Pancreas (tissue), 10 donors: ENCODE data around the gene AMZ1. TPM values are rescaled to one million over a fixed set of nuclear protein-coding genes. Genes with fewer than 3 reads are reported as not detected.
"Not testable (repeated sequence)": the region's sequence is repeated elsewhere in the genome, so short reads cannot be mapped to it uniquely, and the experiment has no call there.

Experiments
- ATAC-seq, 4 donors: fragments of 200-7000 bp; cut with Tn5 transposase; one replicate each; pipeline versions ENCODE4 v1.8.0 to v1.9.1; 2020; ENCODE audit warnings: mild to moderate bottlenecking in 4 of 4, moderate library complexity in 4 of 4
- DNase-seq, 6 donors: peaks; one replicate each; pipeline ENCODE4 v3.0.0-alpha.2; 2020
- FAIRE-seq: peaks from 2 replicates; lab custom pipeline; 2012; peaks lifted over from hg19 to GRCh38; lab: Jason Lieb, UNC
- H3K27ac ChIP-seq, 4 donors: fragments of 200-600 bp; sonication (generic); 1 replicate in 3 of 4; 2 replicates in 1 of 4; pipeline versions ENCODE4 v1.5.0 to v1.8.0; 2020
- H3K27me3 ChIP-seq, 4 donors: fragments of 200-600 bp; one replicate each; pipeline ENCODE4 v1.8.0; 2021
- H3K36me3 ChIP-seq, 3 donors: fragments of 200-600 bp; sonication (generic) in 1 of 3; one replicate each; pipeline versions ENCODE4 v1.5.0 to v1.8.0; 2020 to 2021
- H3K4me1 ChIP-seq, 3 donors: fragments of 200-600 bp; one replicate each; pipeline ENCODE4 v1.8.0; 2021
- H3K4me3 ChIP-seq, 4 donors: fragments of 200-600 bp; sonication (generic) in 2 of 4; one replicate each; pipeline versions ENCODE4 v1.5.0 to v1.8.0; 2020 to 2021
- H3K9me3 ChIP-seq, 4 donors: fragments of 200-600 bp; one replicate each; pipeline ENCODE4 v1.8.0; 2021
- WGBS, 2 donors: extraction: QIAGEN DNeasy Blood & Tissue Kit; methylation state at CpG; one replicate each; pipeline ENCODE4 v1.1.7; 2013; 5-methylcytosine and 5-hydroxymethylcytosine counted together
- intact Hi-C, 3 donors: fragments of 100-400 bp; cut with DNase I; formaldehyde crosslinking; loops; one replicate each; pipeline versions ENCODE4 v1.11.1 to v1.14.2; 2022
- polyA plus RNA-seq, 2 donors: library from polyadenylated mRNA; stranded (reverse); fragments of 200-250 nt; gene quantifications; one replicate each; pipeline ENCODE4 v1.2.3, GENCODE V29; 2013
- total RNA-seq, 6 donors: library from RNA; stranded (reverse); fragmentation: NEBNext Ultra II Directional in 4 of 6; extraction: Animal tissue kit (Norgen Biotek cat#: 25700) in 4 of 6; gene quantifications; one replicate each; pipeline versions ENCODE4 v1.2.1 to v1.2.4, GENCODE V29; 2021 to 2023
- TF ChIP-seq, protein P1 (sequence below), 4 donors: fragments of 200-600 bp; sonication (generic) in 3 of 4; IDR thresholded peaks; one replicate each; pipeline versions ENCODE4 v1.5.0 to v1.8.0; 2021; ENCODE audit warnings: antibody characterized with exemption in 4 of 4
- donor health status: healthy with polysubstance abuse.
- donor health status: DM: no; HTN: no; CAD: no; lungs with moderate emphysema.
- donor health status: DM: no; HTN: no; CAD: no.
- donor health status: control.
- donor health status: control.
- donor health status: Bipolar disorder and iron deficiency.
- donor health status: DM: yes; HTN: yes; CAD: no.
- donor health status: DM: no; HTN: no; CAD: no.
- donor health status: DM: no; HTN: no; CAD: no.
- donor health status: DM: yes; HTN: yes; CAD: no.

The AMZ1 gene
- total and polyA plus RNA-seq, 8 donors, result 0.04 to 0.19 (median 0.05) TPM; not detected in 5

DNA sequence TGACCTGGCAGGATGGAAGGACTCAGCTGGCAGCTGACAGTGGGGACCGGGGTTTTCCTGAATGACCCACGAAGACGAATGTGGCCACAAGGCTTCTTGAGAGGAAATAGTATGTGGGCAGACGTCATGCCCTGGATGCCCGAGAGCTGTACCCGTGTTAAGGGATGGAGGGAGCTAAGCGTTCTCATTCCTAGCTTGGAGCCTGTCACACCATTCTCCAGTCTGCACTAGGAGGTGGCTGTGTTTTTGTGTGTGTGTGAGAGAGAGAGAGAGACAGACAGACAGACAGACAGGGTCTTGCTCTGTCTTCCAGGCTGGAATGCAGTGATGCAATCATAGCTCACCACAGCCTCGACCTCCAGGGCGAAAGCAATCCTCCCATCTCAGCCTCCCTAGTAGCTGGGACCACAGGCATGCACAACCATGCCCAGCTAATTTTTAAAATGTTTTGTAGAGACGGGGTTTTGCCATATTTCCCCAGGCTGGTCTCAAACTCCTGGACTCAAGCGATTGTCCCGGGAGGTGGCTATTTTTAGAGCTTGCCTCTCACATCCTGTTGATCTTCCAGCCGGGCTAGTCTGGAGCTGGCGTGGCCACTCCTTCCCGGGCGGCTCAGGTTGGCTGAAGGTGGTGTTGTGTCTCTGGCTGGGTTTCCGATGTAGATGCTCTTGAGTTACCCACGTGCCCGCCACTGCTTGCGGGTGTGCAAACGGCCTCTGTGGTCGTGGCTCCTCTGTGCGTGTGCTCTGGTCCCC, 2.1 kb downstream of the AMZ1 start:
- no peaks in the 10 kb centered on the region for H3K9me3 ChIP-seq
- TF ChIP-seq, protein P1, sequence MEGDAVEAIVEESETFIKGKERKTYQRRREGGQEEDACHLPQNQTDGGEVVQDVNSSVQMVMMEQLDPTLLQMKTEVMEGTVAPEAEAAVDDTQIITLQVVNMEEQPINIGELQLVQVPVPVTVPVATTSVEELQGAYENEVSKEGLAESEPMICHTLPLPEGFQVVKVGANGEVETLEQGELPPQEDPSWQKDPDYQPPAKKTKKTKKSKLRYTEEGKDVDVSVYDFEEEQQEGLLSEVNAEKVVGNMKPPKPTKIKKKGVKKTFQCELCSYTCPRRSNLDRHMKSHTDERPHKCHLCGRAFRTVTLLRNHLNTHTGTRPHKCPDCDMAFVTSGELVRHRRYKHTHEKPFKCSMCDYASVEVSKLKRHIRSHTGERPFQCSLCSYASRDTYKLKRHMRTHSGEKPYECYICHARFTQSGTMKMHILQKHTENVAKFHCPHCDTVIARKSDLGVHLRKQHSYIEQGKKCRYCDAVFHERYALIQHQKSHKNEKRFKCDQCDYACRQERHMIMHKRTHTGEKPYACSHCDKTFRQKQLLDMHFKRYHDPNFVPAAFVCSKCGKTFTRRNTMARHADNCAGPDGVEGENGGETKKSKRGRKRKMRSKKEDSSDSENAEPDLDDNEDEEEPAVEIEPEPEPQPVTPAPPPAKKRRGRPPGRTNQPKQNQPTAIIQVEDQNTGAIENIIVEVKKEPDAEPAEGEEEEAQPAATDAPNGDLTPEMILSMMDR (IDR thresholded peaks at IDR 0.05), result no peak
- no peaks in the 10 kb centered on the region for H3K36me3 ChIP-seq
- 61 to 68% methylated on average over 23 of the region's 23 CpGs for WGBS, 2 donors
- H3K27me3 ChIP-seq, result peaks cover 0 to 16% (median 0%) of the 10 kb centered on the region in 4 donors
- no peak overlapping the region for H3K27ac ChIP-seq
- intact Hi-C loops, result loop anchor here in 2 of 3 donors (10.0 kb wide), 2 partner anchors 215 to 235 kb away; partner anchors contain the start of gene GRIFIN (in 1 of the 2)
- DNase-seq (no peak), ATAC-seq (no peak), FAIRE-seq (no peak)
- no peak overlapping the region for H3K4me3 ChIP-seq
- peaks cover 0 to 3% (median 0%) of the 10 kb centered on the region in 3 donors for H3K4me1 ChIP-seq

DNA sequence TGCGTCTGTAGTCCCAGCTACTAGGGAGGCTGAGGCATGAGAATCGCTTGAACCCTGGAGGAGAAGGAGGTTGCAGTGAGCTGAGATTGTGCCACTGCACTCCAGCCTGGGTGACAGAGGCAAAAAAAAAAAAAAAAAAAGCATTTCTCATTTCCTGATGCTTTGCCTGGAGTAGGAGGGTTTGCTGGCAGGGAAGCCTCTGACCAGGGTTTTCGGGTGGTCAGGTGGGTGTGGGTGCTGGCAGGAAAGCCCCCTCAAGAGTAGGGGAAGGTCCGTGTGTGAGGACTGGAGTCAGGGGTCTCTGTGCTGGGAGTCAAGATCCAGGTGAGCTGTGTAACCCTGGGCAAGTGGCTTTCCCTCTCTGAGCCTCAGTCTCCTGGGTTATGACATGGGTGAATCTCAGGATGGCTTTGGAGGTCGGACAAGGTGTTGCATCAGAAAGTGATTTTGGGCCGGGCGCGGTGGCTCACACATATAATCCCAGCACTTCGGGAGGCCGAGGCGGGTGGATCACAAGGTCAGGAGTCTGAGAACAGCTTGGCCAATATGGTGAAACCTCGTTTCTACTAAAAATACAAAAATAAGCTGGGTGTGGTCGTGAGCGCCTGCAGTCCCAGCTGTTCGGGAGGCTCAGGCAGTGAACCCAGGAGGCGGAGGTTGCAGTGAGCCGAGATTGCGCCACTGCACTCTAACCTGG, 3.2 kb downstream of the AMZ1 start:
- DNase-seq, result no peak
- no peaks in the 10 kb centered on the region for H3K9me3 ChIP-seq
- intact Hi-C loops, result no loop called here
- ATAC-seq, result no peak
- no peaks in the 10 kb centered on the region for H3K36me3 ChIP-seq
- no peak overlapping the region for H3K27ac ChIP-seq
- H3K27me3 ChIP-seq, result peaks cover 0 to 12% (median 0%) of the 10 kb centered on the region in 4 donors
- 76 to 83% methylated on average over 18 of the region's 18 CpGs for WGBS, 2 donors
- TF ChIP-seq, protein P1 (IDR thresholded peaks at IDR 0.05), result no peak
- peaks cover 0 to 3% (median 0%) of the 10 kb centered on the region in 3 donors for H3K4me1 ChIP-seq
- H3K4me3 ChIP-seq, result no peak overlapping the region
- FAIRE-seq, result no peak

DNA sequence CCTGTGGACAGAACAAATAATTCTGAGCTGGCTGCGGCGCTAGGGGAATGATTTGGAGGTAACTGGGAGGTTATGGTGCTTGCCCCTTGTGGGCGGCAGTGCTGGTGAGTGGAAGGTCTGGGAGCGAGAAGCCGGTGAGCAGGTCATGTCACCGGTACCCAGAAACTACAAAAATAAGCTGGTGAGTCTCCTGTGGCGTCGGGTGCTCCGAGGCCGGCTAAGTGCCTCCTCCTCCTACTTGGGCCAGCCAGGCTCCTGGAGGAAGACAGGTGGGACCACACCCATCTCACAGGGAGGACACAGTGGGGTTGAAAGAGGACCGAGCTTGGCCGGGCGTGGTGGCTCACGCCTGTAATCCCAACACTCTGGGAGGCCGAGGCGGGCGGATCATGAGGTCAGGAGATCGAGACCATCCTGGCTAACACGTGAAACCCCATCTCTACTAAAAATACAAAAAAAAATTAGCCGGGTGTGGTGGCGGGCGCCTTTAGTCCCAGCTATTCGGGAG, 4.0 kb downstream of the AMZ1 start:
- DNase-seq, intact Hi-C loops, FAIRE-seq, H3K27me3 ChIP-seq, H3K4me1 ChIP-seq, H3K4me3 ChIP-seq, H3K36me3 ChIP-seq, H3K27ac ChIP-seq, ATAC-seq, H3K9me3 ChIP-seq: not testable (repeated sequence)
- WGBS, 2 donors, result 76 to 86% methylated on average over 23 of the region's 23 CpGs

DNA sequence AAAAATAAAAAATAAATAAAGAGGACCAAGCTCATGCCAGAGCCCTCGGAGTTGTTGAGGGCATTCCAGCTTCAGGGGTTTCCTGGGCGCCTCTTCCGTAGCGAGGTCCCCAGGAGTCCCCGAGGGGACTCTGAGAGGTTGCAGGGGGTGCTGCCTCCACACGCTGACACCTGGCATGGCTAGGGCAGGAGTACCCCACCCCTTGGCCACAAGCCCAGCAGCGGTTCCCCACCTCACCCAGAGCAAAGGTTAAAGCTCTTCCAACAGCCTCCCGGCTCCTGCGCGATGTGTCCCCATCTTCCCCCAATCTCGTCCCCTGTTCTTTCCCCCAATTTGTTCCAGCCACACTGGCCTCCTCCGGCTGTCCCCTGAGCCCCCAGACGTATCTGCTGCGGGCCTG, 4.5 kb downstream of the AMZ1 start:
- DNase-seq, result no peak
- intact Hi-C loops, result no loop called here
- no peak overlapping the region for H3K27ac ChIP-seq
- peaks cover 0 to 3% (median 0%) of the 10 kb centered on the region in 3 donors for H3K4me1 ChIP-seq
- no peak for FAIRE-seq
- 71 to 77% methylated on average over 14 of the region's 14 CpGs for WGBS, 2 donors
- peaks cover 0 to 7% (median 0%) of the 10 kb centered on the region in 4 donors for H3K27me3 ChIP-seq
- no peak overlapping the region for H3K4me3 ChIP-seq
- H3K9me3 ChIP-seq, result no peaks in the 10 kb centered on the region
- no peak for ATAC-seq
- H3K36me3 ChIP-seq, result no peaks in the 10 kb centered on the region
- TF ChIP-seq, protein P1 (IDR thresholded peaks at IDR 0.05), result no peak

DNA sequence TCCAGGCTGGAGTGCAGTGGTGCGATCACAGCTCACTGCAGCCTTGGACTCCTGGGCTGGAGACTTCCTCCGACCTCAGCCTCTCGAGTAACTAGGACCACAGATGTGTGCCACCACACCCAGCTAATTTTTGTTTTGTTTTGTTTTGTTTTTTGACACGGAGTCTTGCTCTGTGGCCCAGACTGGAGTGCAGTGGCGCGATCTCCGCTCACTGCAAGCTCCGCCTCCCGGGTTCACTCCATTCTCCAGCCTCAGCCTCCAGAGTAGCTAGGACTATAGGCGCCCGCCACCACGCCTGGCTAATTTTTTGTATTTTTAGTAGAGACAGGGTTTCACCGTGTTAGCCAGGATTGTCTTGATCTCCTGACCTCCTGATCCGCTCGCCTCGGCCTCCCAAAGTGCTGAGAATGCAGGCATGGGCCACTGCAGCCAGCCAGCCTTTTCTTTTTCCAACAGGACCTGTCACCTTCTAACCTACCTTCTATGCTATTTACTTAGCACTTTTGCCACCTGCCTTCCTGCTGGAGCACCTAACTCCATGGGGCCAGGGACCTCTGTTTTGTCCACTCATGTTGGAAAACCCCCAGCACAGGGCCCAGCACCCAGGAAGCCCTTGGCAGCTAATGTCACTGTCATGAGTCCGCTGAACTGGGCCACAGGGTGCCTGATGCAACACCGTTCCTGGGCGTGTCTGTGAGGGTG, 5.6 kb downstream of the AMZ1 start:
- 82 to 84% methylated on average over 19 of the region's 19 CpGs for WGBS, 2 donors
- H3K9me3 ChIP-seq, H3K36me3 ChIP-seq, H3K27me3 ChIP-seq, DNase-seq, FAIRE-seq, intact Hi-C loops, H3K4me1 ChIP-seq, H3K27ac ChIP-seq, H3K4me3 ChIP-seq: not testable (repeated sequence)
- peak in 1 of 4 donors; percentile 39 for ATAC-seq

DNA sequence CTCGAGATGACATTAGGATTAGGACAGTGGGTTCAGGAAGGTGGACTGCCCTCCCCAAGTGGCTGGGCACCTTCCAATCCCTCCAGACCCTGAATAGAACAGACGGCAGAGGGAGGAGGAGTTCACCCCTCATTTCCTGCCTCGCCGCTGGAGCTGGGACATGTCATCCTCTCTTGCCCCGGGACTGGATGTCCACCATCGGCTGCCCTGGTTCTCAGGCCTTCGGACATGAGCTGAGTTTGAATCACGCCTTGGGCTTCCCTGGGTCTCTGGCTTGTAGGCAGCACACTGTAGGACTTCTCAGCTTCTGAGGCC, 6.1 kb downstream of the AMZ1 start:
- DNase-seq, H3K9me3 ChIP-seq, ATAC-seq, H3K4me3 ChIP-seq, H3K27me3 ChIP-seq, FAIRE-seq, H3K4me1 ChIP-seq, H3K36me3 ChIP-seq, H3K27ac ChIP-seq, intact Hi-C loops: not testable (repeated sequence)
- 74 to 76% methylated on average over 8 of the region's 8 CpGs for WGBS, 2 donors
